Measurements from ENCODE around the gene GMEB2. TPM values are rescaled to one million over a fixed set of nuclear protein-coding genes. Genes with fewer than 3 reads are reported as not detected.

The GMEB2 gene
- total RNA-seq, 1 experiment from 2014 or later = 19.6 TPM

GRCh38 chr20:63628246-63628975, 1.5 kb upstream of the GMEB2 start:
- TF ChIP-seq, protein P1, sequence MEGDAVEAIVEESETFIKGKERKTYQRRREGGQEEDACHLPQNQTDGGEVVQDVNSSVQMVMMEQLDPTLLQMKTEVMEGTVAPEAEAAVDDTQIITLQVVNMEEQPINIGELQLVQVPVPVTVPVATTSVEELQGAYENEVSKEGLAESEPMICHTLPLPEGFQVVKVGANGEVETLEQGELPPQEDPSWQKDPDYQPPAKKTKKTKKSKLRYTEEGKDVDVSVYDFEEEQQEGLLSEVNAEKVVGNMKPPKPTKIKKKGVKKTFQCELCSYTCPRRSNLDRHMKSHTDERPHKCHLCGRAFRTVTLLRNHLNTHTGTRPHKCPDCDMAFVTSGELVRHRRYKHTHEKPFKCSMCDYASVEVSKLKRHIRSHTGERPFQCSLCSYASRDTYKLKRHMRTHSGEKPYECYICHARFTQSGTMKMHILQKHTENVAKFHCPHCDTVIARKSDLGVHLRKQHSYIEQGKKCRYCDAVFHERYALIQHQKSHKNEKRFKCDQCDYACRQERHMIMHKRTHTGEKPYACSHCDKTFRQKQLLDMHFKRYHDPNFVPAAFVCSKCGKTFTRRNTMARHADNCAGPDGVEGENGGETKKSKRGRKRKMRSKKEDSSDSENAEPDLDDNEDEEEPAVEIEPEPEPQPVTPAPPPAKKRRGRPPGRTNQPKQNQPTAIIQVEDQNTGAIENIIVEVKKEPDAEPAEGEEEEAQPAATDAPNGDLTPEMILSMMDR (IDR thresholded peaks at IDR 0.05; ENCODE audit: unreplicated experiment) = no peak
- Mint-ChIP-seq H3K27ac (ENCODE audit: low read depth, unreplicated experiment) (peak overlapping the region; percentile 88), H3K4me1 (ENCODE audit: insufficient read depth, unreplicated experiment) (peaks cover 7% of the 10 kb centered on the region), H3K27me3 (ENCODE audit: insufficient read depth, unreplicated experiment) (no peaks in the 10 kb centered on the region), H3K36me3 (ENCODE audit: insufficient read depth, unreplicated experiment) (peaks cover 18% of the 10 kb centered on the region), H3K4me3 (ENCODE audit: unreplicated experiment) (peak overlapping the region; percentile 79), H3K9me3 (ENCODE audit: unreplicated experiment) (no peaks in the 10 kb centered on the region)
- intact Hi-C loops (cut with micrococcal nuclease) = loop anchor here (1.0 kb wide), 1 partner anchor 54 kb away; no protein-coding TSS in a partner anchor
- BruUV-seq (replicated peaks) = TSS peak; percentile 61
- peak; percentile 80 for DNase-seq (ENCODE audit: unreplicated experiment)
- ChIA-PET POLR2A (interaction anchor here (0.6 to 3.8 kb wide), 16 partner anchors 11 to 416 kb away, joined by 3 to 29 read pairs (median 4); partner anchors contain the start of genes ARFRP1, PRPF6, PTK6 and SAMD10), CTCF (interaction anchor here (1.0 to 1.5 kb wide), 2 partner anchors 79 to 352 kb away, joined by 3 to 4 read pairs; partner anchors contain the start of genes ARFRP1, SAMD10 and ZGPAT)

DNA sequence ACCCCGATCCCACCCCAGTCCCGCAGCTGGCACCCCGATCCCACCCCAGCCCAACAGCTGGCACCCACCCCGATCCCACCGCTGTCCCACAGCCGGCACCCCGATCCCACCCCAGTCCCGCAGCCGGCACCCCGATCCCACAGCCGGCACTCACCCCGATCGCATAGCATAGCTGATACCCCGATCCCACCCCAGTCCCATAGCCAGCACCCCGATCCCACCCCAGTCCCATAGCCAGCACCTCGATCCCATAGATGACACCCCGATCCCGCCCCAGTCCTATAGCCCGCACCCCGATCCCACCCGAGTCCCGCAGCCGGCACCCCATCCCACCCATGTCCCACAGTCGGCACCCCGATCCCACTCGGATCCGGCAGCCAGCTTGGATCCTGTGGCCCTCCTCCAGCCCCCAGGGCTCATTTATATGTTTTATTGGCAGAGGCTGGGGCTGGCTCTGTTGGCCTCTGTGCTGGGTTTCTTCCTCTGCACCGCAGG, 897 bp upstream of the GMEB2 start:
- intact Hi-C loops (cut with micrococcal nuclease) = loop anchor here (1.0 kb wide), 1 partner anchor 55 kb away; no protein-coding TSS in a partner anchor
- Mint-ChIP-seq H3K36me3 (ENCODE audit: insufficient read depth, unreplicated experiment) (peaks cover 18% of the 10 kb centered on the region), H3K4me3 (ENCODE audit: unreplicated experiment) (peak overlapping the region; percentile 79), H3K4me1 (ENCODE audit: insufficient read depth, unreplicated experiment) (peaks cover 7% of the 10 kb centered on the region), H3K27ac (ENCODE audit: low read depth, unreplicated experiment) (peak overlapping the region; percentile 88), H3K9me3 (ENCODE audit: unreplicated experiment) (no peaks in the 10 kb centered on the region), H3K27me3 (ENCODE audit: insufficient read depth, unreplicated experiment) (no peaks in the 10 kb centered on the region)
- TF ChIP-seq, protein P1 (IDR thresholded peaks at IDR 0.05; ENCODE audit: unreplicated experiment) = no peak
- POLR2A ChIA-PET = interaction anchor here (0.6 to 3.8 kb wide), 23 partner anchors 9 to 417 kb away, joined by 3 to 29 read pairs (median 5); partner anchors contain the start of genes ARFRP1, HELZ2, PRPF6 and RTEL1
- CTCF ChIA-PET = interaction anchor here (0.7 to 1.5 kb wide), 3 partner anchors 80 to 1030 kb away, joined by 3 to 4 read pairs (median 3); partner anchors contain the start of genes ARFRP1, SAMD10 and ZGPAT
- DNase-seq (ENCODE audit: unreplicated experiment) = no peak
- BruUV-seq (replicated peaks) = no TSS peak

DNA sequence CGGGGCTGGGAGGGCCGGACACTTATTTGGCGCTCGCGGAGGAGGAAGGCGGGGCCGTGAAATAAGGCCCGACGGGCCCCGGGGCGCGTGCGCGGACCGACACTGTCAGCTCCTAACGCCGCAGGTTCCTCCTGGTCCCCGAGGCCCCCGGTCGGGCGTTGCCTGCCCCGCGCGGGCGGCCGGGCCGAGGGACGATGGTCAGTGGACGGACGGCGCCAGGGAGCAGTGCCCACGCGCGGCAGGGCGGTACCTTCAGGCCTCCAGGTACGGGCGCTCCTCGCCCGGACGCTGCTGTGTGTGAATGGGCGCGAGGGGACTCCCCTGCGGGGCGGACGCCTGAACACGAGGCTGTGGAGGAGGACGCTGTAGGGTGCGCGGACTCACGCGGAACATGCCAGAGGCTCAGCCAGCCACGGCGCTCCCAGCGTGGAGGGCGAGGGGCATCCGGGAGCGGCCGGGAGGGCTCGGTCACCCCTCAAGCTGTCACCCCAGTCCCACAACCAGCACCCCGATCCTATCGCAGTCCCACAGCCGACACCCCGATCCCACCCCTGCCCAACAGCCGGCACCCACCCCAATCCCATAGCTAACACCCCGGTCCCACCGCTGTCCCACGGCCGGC, 339 bp upstream of the GMEB2 start:
- POLR2A ChIA-PET = interaction anchor here (0.6 to 3.8 kb wide), 27 partner anchors 10 to 417 kb away, joined by 3 to 29 read pairs (median 5); partner anchors contain the start of genes ARFRP1, HELZ2, PRPF6 and RTEL1

More for the DNA sequence above, 339 bp upstream of the GMEB2 start:
- H3K27ac Mint-ChIP-seq (ENCODE audit: low read depth, unreplicated experiment) = peak overlapping the region; percentile 88
- H3K27me3 Mint-ChIP-seq (ENCODE audit: insufficient read depth, unreplicated experiment) = no peaks in the 10 kb centered on the region
- H3K36me3 Mint-ChIP-seq (ENCODE audit: insufficient read depth, unreplicated experiment) = peaks cover 18% of the 10 kb centered on the region
- peak; percentile 93 for DNase-seq (ENCODE audit: unreplicated experiment)
- peak overlapping the region; percentile 79 for H3K4me3 Mint-ChIP-seq (ENCODE audit: unreplicated experiment)
- BruUV-seq (replicated peaks) = TSS peak; percentile 19
- no peaks in the 10 kb centered on the region for H3K9me3 Mint-ChIP-seq (ENCODE audit: unreplicated experiment)
- CTCF ChIA-PET = interaction anchor here (0.7 to 1.5 kb wide), 3 partner anchors 80 to 1029 kb away, joined by 3 to 4 read pairs (median 3); partner anchors contain the start of genes ARFRP1, SAMD10 and ZGPAT
- TF ChIP-seq, protein P1 (IDR thresholded peaks at IDR 0.05; ENCODE audit: unreplicated experiment) = no peak
- peaks cover 7% of the 10 kb centered on the region for H3K4me1 Mint-ChIP-seq (ENCODE audit: insufficient read depth, unreplicated experiment)
- intact Hi-C loops (cut with micrococcal nuclease) = no loop called here
